Breast epithelium (tissue), 4 donors: Measurements from ENCODE around the gene ZSCAN5A. TPM values are rescaled to one million over a fixed set of nuclear protein-coding genes. Genes with fewer than 3 reads are reported as not detected.
"Not testable (repeated sequence)": the region's sequence is repeated elsewhere in the genome, so short reads cannot be mapped to it uniquely, and the experiment has no call there.

Experiments
- DNase-seq, 2 donors: peaks; one replicate each; pipeline ENCODE4 v3.0.0-alpha.2; 2019; ENCODE audit warnings: low spot score in 2 of 2
- H3K27ac ChIP-seq, 2 donors: fragments of 200-600 bp; sonication (generic) in 1 of 2; one replicate each; pipeline ENCODE4 v1.5.1; 2016 to 2019; ENCODE audit warnings: mild to moderate bottlenecking in 1 of 2
- H3K27me3 ChIP-seq, 2 donors: fragments of 200-600 bp; sonication (generic) in 1 of 2; one replicate each; pipeline versions ENCODE4 v1.5.1 to v1.6.0; 2017 to 2019; ENCODE audit warnings: control low read depth in 1 of 2, mild to moderate bottlenecking in 1 of 2
- H3K36me3 ChIP-seq: fragments of 200-600 bp; one replicate; pipeline ENCODE4 v1.5.1; 2019
- H3K4me1 ChIP-seq, 2 donors: fragments of 200-600 bp; sonication (generic); one replicate each; pipeline ENCODE4 v1.5.1; 2016 to 2019; ENCODE audit warnings: control low read depth in 1 of 2
- H3K4me3 ChIP-seq, 3 donors: fragments of 200-600 bp; sonication (generic); 1 replicate in 2 of 3; 2 replicates in 1 of 3; pipeline ENCODE4 v1.5.1; 2016 to 2019; ENCODE audit warnings: mild to moderate bottlenecking in 3 of 3, moderate library complexity in 2 of 3
- H3K9me3 ChIP-seq, 2 donors: fragments of 200-600 bp; sonication (generic) in 1 of 2; one replicate each; pipeline ENCODE4 v1.5.1; 2016 to 2019; ENCODE audit warnings: control low read depth in 1 of 2
- CTCF ChIP-seq, 3 donors: fragments of 450-650 bp; IDR thresholded peaks; one replicate each; pipeline ENCODE4 v1.5.1; 2016 to 2017; ENCODE audit warnings: antibody characterized with exemption in 3 of 3, mild to moderate bottlenecking in 3 of 3, moderate library complexity in 3 of 3
- POLR2A ChIP-seq: fragments of 450-650 bp; IDR thresholded peaks from one replicate; pipeline ENCODE4 v1.6.1; 2016; ENCODE audit warnings: antibody characterized with exemption, mild to moderate bottlenecking, moderate library complexity
- POLR2AphosphoS5 ChIP-seq, 3 donors: sonication (generic); formaldehyde crosslinking; IDR thresholded peaks; one replicate each; pipeline ENCODE4 v1.6.1; 2017; ENCODE audit warnings: antibody characterized with exemption in 3 of 3
- intact Hi-C: fragments of 100-400 bp; cut with DNase I; formaldehyde crosslinking; loops from one replicate; pipeline ENCODE4 v1.15.1; 2023; ENCODE audit warnings: low total_unique reads
- total RNA-seq, 3 donors: library from RNA; depleted of rRNA; stranded (reverse); fragments of >200 nt; gene quantifications; one replicate each; pipeline ENCODE4 v1.1.0, GENCODE V29; 2016

Gene ZSCAN5A
- total RNA-seq, 3 donors from 2014 or later, result 6.2 to 13.3 (median 12.5) TPM

- intact Hi-C loops, result no loop called here
- Histone ChIP-seq H3K36me3 (no peaks in the 10 kb centered on the region), H3K4me1 (no peaks in the 10 kb centered on the region), H3K27ac (no peak overlapping the region), H3K4me3 (no peak overlapping the region), H3K27me3 (no peaks in the 10 kb centered on the region), H3K9me3 (no peaks in the 10 kb centered on the region)
- no peak for DNase-seq
- TF ChIP-seq POLR2A (no peak), CTCF (IDR thresholded peaks at IDR 0.05) (no peak), POLR2AphosphoS5 (IDR thresholded peaks at IDR 0.05) (no peak)
These were observed 44.0 kb downstream of the ZSCAN5A start for GRCh38 chr19:56270676-56271075.

- Histone ChIP-seq H3K9me3 (no peaks in the 10 kb centered on the region), H3K27ac (no peak overlapping the region), H3K4me1 (no peaks in the 10 kb centered on the region), H3K27me3 (no peaks in the 10 kb centered on the region), H3K4me3 (no peak overlapping the region), H3K36me3 (no peaks in the 10 kb centered on the region)
- TF ChIP-seq CTCF (IDR thresholded peaks at IDR 0.05), result no peak
- TF ChIP-seq POLR2AphosphoS5 (IDR thresholded peaks at IDR 0.05), result no peak
- TF ChIP-seq POLR2A, result no peak
- intact Hi-C loops, result no loop called here
- no peak for DNase-seq
These were observed 45.3 kb downstream of the ZSCAN5A start for GRCh38 chr19:56269348-56269747.

GRCh38 chr19:56266051-56266450, 48.6 kb downstream of the ZSCAN5A start:
- TF ChIP-seq POLR2AphosphoS5 (IDR thresholded peaks at IDR 0.05), result no peak
- TF ChIP-seq CTCF (IDR thresholded peaks at IDR 0.05), result no peak
- TF ChIP-seq POLR2A, result no peak
- no peaks in the 10 kb centered on the region for H3K27me3 ChIP-seq
- H3K4me1 ChIP-seq, result no peaks in the 10 kb centered on the region
- no peaks in the 10 kb centered on the region for H3K36me3 ChIP-seq
- no peak overlapping the region for H3K4me3 ChIP-seq
- no peaks in the 10 kb centered on the region for H3K9me3 ChIP-seq
- intact Hi-C loops, result no loop called here
- no peak for DNase-seq
- H3K27ac ChIP-seq, result no peak overlapping the region

GRCh38 chr19:56263319-56263718, 51.3 kb downstream of the ZSCAN5A start:
- Histone ChIP-seq H3K4me3 (no peak overlapping the region), H3K9me3 (no peaks in the 10 kb centered on the region), H3K36me3 (no peaks in the 10 kb centered on the region), H3K27me3 (no peaks in the 10 kb centered on the region), H3K27ac (no peak overlapping the region), H3K4me1 (no peaks in the 10 kb centered on the region)
- no peak for DNase-seq
- TF ChIP-seq CTCF (IDR thresholded peaks at IDR 0.05), result no peak
- TF ChIP-seq POLR2AphosphoS5 (IDR thresholded peaks at IDR 0.05), result no peak
- TF ChIP-seq POLR2A, result no peak
- intact Hi-C loops, result no loop called here

- H3K9me3 ChIP-seq, H3K27me3 ChIP-seq, H3K36me3 ChIP-seq, DNase-seq, intact Hi-C loops, H3K27ac ChIP-seq, H3K4me1 ChIP-seq, H3K4me3 ChIP-seq: not testable (repeated sequence)
These were observed 52.7 kb downstream of the ZSCAN5A start for GRCh38 chr19:56261932-56262331.

GRCh38 chr19:56261145-56261544, 53.5 kb downstream of the ZSCAN5A start:
- Histone ChIP-seq H3K4me3 (no peak overlapping the region), H3K27ac (no peak overlapping the region), H3K27me3 (no peaks in the 10 kb centered on the region), H3K9me3 (no peaks in the 10 kb centered on the region), H3K36me3 (no peaks in the 10 kb centered on the region), H3K4me1 (no peaks in the 10 kb centered on the region)
- intact Hi-C loops, result no loop called here
- no peak for DNase-seq
- TF ChIP-seq POLR2A (no peak), CTCF (IDR thresholded peaks at IDR 0.05) (no peak), POLR2AphosphoS5 (IDR thresholded peaks at IDR 0.05) (no peak)
